H1 (cell line): ENCODE data around the gene NHSL2. TPM values are rescaled to one million over a fixed set of nuclear protein-coding genes. Genes with fewer than 3 reads are reported as not detected.

Source experiments
- BACH1 ChIP-seq: IDR thresholded peaks from 2 replicates; pipeline ENCODE4 v1.6.1; 2012; ENCODE audit warnings: low read length, improper control_type of control experiment
- MAFK ChIP-seq: IDR thresholded peaks from 2 replicates; pipeline ENCODE4 v1.6.1; 2012; ENCODE audit warnings: low read depth, mild to moderate bottlenecking, improper control_type of control experiment, low read length
- PHF8 ChIP-seq: fragments of 200-600 bp; sonication (generic); conservative IDR thresholded peaks from 2 replicates; pipeline ENCODE4 v1.7.1; 2012; ENCODE audit warnings: low read depth, mild to moderate bottlenecking, inconsistent platforms, low read length, moderate library complexity
- RNF2 ChIP-seq: fragments of 200-900, 300-1000 bp; sonication (generic); IDR thresholded peaks from 2 replicates; pipeline ENCODE4 v1.7.1; 2016; ENCODE audit warnings: borderline replicate concordance, low read depth, mild to moderate bottlenecking, antibody characterized with exemption, low read length; ENCODE audit not compliant: poor library complexity, severe bottlenecking; ENCODE audit errors: missing control alignments
- SP4 ChIP-seq: IDR thresholded peaks from 2 replicates; pipeline ENCODE4 v1.6.1; 2012; ENCODE audit warnings: low read length, inconsistent platforms
- TCF12 ChIP-seq: IDR thresholded peaks from 2 replicates; pipeline ENCODE4 v1.6.1; 2011; ENCODE audit warnings: low read depth, mild to moderate bottlenecking, low read length
- TEAD4 ChIP-seq: IDR thresholded peaks from 2 replicates; pipeline ENCODE4 v1.6.1; 2012; ENCODE audit warnings: low read depth, low read length, inconsistent platforms, mixed read lengths
- polyA plus RNA-seq, 7 experiments: library from polyadenylated mRNA; depleted of rRNA in 3 of 7; stranded (reverse) in 5 of 7; unstranded in 2 of 7; fragments of >200 nt in 5 of 7; fragments of 200-250 nt in 2 of 7; gene quantifications; 1 replicate in 5 of 7; 2 replicates in 1 of 7; 4 replicates in 1 of 7; pipeline versions ENCODE4 v1.2.1 to v1.2.3, GENCODE V29; 2011 to 2013; ENCODE audit warnings: missing spikeins in 2 of 7, mixed read lengths in 2 of 7
- total RNA-seq: library from RNA; stranded (reverse); fragmentation: NEBNext Ultra II Directional; extraction: Animal tissue kit (Norgen Biotek cat#: 25700); gene quantifications from 2 replicates; pipeline ENCODE4 v1.2.1, GENCODE V29; 2021
- TF ChIP-seq, protein P1 (sequence below): fragments of 300-600 bp; sonication (generic); IDR thresholded peaks from 2 replicates; pipeline ENCODE4 v1.7.1; 2012; ENCODE audit warnings: low read length, moderate library complexity, mild to moderate bottlenecking, inconsistent platforms; ENCODE audit not compliant: insufficient replicate concordance
- TF ChIP-seq, protein P2 (sequence below), 3 experiments: IDR thresholded peaks; 1 replicate in 2 of 3; 2 replicates in 1 of 3; pipeline versions ENCODE4 v1.5.1 to v1.6.1; 2011; ENCODE audit warnings: low read length in 3 of 3, mild to moderate bottlenecking in 3 of 3, inconsistent platforms in 2 of 3, low read depth in 1 of 3, moderate library complexity in 1 of 3; ENCODE audit not compliant: insufficient read depth in 1 of 3; ENCODE audit errors: control extremely low read depth in 1 of 3

The NHSL2 gene
- total and polyA plus RNA-seq, 2 of the 8 experiments (the other 6 are each of a cell fraction or from before 2014, with no cell fraction given): 3.7 to 7.2 TPM

DNA sequence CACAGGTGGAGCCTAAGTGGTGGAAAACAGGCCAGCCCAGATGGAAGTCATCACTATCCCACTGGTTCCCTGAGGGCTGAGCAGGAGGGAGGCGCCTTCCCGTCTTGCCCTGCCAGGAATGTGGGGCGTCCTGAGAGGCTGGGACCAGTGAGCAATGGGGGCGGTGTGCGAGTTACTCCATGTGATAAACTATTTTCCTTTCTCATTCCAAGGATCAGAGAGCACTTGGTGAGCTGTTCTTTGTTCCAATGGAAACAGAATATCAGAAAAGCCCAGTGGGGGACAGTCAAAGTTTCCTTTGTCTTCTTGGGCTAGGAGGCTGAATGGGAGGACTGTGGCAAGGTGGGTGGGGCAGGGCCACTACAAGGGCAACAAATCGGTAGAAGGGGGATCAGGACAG lies 86.2 kb downstream of the NHSL2 start (continued):
- TF ChIP-seq, protein P1, sequence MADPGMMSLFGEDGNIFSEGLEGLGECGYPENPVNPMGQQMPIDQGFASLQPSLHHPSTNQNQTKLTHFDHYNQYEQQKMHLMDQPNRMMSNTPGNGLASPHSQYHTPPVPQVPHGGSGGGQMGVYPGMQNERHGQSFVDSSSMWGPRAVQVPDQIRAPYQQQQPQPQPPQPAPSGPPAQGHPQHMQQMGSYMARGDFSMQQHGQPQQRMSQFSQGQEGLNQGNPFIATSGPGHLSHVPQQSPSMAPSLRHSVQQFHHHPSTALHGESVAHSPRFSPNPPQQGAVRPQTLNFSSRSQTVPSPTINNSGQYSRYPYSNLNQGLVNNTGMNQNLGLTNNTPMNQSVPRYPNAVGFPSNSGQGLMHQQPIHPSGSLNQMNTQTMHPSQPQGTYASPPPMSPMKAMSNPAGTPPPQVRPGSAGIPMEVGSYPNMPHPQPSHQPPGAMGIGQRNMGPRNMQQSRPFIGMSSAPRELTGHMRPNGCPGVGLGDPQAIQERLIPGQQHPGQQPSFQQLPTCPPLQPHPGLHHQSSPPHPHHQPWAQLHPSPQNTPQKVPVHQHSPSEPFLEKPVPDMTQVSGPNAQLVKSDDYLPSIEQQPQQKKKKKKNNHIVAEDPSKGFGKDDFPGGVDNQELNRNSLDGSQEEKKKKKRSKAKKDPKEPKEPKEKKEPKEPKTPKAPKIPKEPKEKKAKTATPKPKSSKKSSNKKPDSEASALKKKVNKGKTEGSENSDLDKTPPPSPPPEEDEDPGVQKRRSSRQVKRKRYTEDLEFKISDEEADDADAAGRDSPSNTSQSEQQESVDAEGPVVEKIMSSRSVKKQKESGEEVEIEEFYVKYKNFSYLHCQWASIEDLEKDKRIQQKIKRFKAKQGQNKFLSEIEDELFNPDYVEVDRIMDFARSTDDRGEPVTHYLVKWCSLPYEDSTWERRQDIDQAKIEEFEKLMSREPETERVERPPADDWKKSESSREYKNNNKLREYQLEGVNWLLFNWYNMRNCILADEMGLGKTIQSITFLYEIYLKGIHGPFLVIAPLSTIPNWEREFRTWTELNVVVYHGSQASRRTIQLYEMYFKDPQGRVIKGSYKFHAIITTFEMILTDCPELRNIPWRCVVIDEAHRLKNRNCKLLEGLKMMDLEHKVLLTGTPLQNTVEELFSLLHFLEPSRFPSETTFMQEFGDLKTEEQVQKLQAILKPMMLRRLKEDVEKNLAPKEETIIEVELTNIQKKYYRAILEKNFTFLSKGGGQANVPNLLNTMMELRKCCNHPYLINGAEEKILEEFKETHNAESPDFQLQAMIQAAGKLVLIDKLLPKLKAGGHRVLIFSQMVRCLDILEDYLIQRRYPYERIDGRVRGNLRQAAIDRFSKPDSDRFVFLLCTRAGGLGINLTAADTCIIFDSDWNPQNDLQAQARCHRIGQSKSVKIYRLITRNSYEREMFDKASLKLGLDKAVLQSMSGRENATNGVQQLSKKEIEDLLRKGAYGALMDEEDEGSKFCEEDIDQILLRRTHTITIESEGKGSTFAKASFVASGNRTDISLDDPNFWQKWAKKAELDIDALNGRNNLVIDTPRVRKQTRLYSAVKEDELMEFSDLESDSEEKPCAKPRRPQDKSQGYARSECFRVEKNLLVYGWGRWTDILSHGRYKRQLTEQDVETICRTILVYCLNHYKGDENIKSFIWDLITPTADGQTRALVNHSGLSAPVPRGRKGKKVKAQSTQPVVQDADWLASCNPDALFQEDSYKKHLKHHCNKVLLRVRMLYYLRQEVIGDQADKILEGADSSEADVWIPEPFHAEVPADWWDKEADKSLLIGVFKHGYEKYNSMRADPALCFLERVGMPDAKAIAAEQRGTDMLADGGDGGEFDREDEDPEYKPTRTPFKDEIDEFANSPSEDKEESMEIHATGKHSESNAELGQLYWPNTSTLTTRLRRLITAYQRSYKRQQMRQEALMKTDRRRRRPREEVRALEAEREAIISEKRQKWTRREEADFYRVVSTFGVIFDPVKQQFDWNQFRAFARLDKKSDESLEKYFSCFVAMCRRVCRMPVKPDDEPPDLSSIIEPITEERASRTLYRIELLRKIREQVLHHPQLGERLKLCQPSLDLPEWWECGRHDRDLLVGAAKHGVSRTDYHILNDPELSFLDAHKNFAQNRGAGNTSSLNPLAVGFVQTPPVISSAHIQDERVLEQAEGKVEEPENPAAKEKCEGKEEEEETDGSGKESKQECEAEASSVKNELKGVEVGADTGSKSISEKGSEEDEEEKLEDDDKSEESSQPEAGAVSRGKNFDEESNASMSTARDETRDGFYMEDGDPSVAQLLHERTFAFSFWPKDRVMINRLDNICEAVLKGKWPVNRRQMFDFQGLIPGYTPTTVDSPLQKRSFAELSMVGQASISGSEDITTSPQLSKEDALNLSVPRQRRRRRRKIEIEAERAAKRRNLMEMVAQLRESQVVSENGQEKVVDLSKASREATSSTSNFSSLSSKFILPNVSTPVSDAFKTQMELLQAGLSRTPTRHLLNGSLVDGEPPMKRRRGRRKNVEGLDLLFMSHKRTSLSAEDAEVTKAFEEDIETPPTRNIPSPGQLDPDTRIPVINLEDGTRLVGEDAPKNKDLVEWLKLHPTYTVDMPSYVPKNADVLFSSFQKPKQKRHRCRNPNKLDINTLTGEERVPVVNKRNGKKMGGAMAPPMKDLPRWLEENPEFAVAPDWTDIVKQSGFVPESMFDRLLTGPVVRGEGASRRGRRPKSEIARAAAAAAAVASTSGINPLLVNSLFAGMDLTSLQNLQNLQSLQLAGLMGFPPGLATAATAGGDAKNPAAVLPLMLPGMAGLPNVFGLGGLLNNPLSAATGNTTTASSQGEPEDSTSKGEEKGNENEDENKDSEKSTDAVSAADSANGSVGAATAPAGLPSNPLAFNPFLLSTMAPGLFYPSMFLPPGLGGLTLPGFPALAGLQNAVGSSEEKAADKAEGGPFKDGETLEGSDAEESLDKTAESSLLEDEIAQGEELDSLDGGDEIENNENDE: no peak
- no peak for TF ChIP-seq BACH1
- no peak for TF ChIP-seq MAFK
- TF ChIP-seq, protein P2, sequence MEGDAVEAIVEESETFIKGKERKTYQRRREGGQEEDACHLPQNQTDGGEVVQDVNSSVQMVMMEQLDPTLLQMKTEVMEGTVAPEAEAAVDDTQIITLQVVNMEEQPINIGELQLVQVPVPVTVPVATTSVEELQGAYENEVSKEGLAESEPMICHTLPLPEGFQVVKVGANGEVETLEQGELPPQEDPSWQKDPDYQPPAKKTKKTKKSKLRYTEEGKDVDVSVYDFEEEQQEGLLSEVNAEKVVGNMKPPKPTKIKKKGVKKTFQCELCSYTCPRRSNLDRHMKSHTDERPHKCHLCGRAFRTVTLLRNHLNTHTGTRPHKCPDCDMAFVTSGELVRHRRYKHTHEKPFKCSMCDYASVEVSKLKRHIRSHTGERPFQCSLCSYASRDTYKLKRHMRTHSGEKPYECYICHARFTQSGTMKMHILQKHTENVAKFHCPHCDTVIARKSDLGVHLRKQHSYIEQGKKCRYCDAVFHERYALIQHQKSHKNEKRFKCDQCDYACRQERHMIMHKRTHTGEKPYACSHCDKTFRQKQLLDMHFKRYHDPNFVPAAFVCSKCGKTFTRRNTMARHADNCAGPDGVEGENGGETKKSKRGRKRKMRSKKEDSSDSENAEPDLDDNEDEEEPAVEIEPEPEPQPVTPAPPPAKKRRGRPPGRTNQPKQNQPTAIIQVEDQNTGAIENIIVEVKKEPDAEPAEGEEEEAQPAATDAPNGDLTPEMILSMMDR (IDR thresholded peaks at IDR 0.05; ENCODE audit: control extremely low read depth in 1 of 3, insufficient read depth in 1 of 3, low read depth in 1 of 3, low read length in 3 of 3): no peak
- TF ChIP-seq TCF12: no peak
- no peak for TF ChIP-seq PHF8
- TF ChIP-seq RNF2: no peak
- TF ChIP-seq TEAD4: peak; percentile 83
- TF ChIP-seq SP4: no peak
